Stimulated activated CD8-positive, alpha-beta memory T cell treated with anti-CD3 and anti-CD28 coated beads, Interleukin-7, amount 100 ng/mL, for 24 hours (primary cell): ENCODE measurements around the gene CCDC188.

Experiments
- DNase-seq: peaks from one replicate; pipeline ENCODE4 v3.0.0-alpha.2; 2020; ENCODE audit warnings: low read depth

Gene CCDC188

GRCh38 chr22:20148414-20148813 lies 2.4 kb downstream of the CCDC188 start:
- DNase-seq = no peak

- no peak for DNase-seq
Observed at GRCh38 chr22:20147237-20147988, 3.4 kb downstream of the CCDC188 start.

GRCh38 chr22:20146777-20147176 lies 4.1 kb downstream of the CCDC188 start:
- DNase-seq = no peak

GRCh38 chr22:20145832-20146223 lies 5.0 kb downstream of the CCDC188 start:
- no peak for DNase-seq

- DNase-seq = no peak
Observed at GRCh38 chr22:20145206-20145831, 5.5 kb downstream of the CCDC188 start.

GRCh38 chr22:20143883-20144665 lies 6.8 kb downstream of the CCDC188 start:
- DNase-seq = no peak

GRCh38 chr22:20142711-20143621 lies 7.9 kb downstream of the CCDC188 start:
- DNase-seq = no peak

GRCh38 chr22:20141186-20142077 lies 9.4 kb downstream of the CCDC188 start:
- no peak for DNase-seq

- DNase-seq = no peak
Observed at GRCh38 chr22:20140521-20140964, 10.3 kb downstream of the CCDC188 start.

GRCh38 chr22:20140107-20140445 lies 10.8 kb downstream of the CCDC188 start:
- DNase-seq = no peak

- no peak for DNase-seq
Observed at GRCh38 chr22:20139391-20140106, 11.3 kb downstream of the CCDC188 start.

- no peak for DNase-seq
Observed at GRCh38 chr22:20138868-20139267, 12.0 kb downstream of the CCDC188 start.

GRCh38 chr22:20138417-20138738 lies 12.5 kb downstream of the CCDC188 start:
- no peak for DNase-seq

- DNase-seq = no peak
Observed at GRCh38 chr22:20137671-20138416, 13.0 kb downstream of the CCDC188 start.

- DNase-seq = no peak
Observed at GRCh38 chr22:20137113-20137512, 13.7 kb downstream of the CCDC188 start.

GRCh38 chr22:20136603-20136873 lies 14.3 kb downstream of the CCDC188 start:
- DNase-seq = no peak

GRCh38 chr22:20135806-20136602 lies 14.9 kb downstream of the CCDC188 start:
- no peak for DNase-seq

- no peak for DNase-seq
Observed at GRCh38 chr22:20135265-20135664, 15.6 kb downstream of the CCDC188 start.

- DNase-seq = no peak
Observed at GRCh38 chr22:20133930-20134549, 16.8 kb downstream of the CCDC188 start.
